Esophagus squamous epithelium (tissue), 5 donors: ENCODE data around the gene VWA8. TPM values are rescaled to one million over a fixed set of nuclear protein-coding genes. Genes with fewer than 3 reads are reported as not detected.

Source experiments
- DNase-seq: peaks from one replicate; lab custom pipeline; 2025; lab: John Stamatoyannopoulos, UW
- H3K27ac ChIP-seq, 4 donors: fragments of 200-600 bp; sonication (generic); one replicate each; pipeline ENCODE4 v1.5.1; 2016 to 2019; ENCODE audit warnings: mild to moderate bottlenecking in 1 of 4
- H3K27me3 ChIP-seq, 4 donors: fragments of 200-600 bp; sonication (generic); 1 replicate in 3 of 4; 2 replicates in 1 of 4; pipeline versions ENCODE4 v1.5.1 to v1.6.0; 2017 to 2021; ENCODE audit warnings: antibody characterized with exemption in 1 of 4
- H3K36me3 ChIP-seq, 3 donors: fragments of 200-600 bp; sonication (generic); one replicate each; pipeline ENCODE4 v1.5.1; 2016 to 2019
- H3K4me1 ChIP-seq, 3 donors: fragments of 200-600 bp; sonication (generic); one replicate each; pipeline ENCODE4 v1.5.1; 2017 to 2019
- H3K4me3 ChIP-seq, 4 donors: fragments of 200-600 bp; sonication (generic); 1 replicate in 3 of 4; 2 replicates in 1 of 4; pipeline ENCODE4 v1.5.1; 2016 to 2019; ENCODE audit warnings: mild to moderate bottlenecking in 2 of 4, moderate library complexity in 1 of 4
- H3K9me3 ChIP-seq, 3 donors: fragments of 200-600 bp; sonication (generic); one replicate each; pipeline ENCODE4 v1.5.1; 2016 to 2019
- CTCF ChIP-seq, 6 experiments: fragments of 450-650 bp in 4 of 6; fragments of 200-600 bp in 2 of 6; sonication (generic) in 2 of 6; IDR thresholded peaks; one replicate each; pipeline ENCODE4 v1.5.1; 2016 to 2019; ENCODE audit warnings: antibody characterized with exemption in 6 of 6, mild to moderate bottlenecking in 4 of 6, moderate library complexity in 4 of 6
- POLR2A ChIP-seq, 4 donors: fragments of 450-650 bp; IDR thresholded peaks; one replicate each; pipeline ENCODE4 v1.6.1; 2017; ENCODE audit warnings: antibody characterized with exemption in 4 of 4, mild to moderate bottlenecking in 4 of 4, moderate library complexity in 3 of 4
- WGBS, 2 donors: methylation state at CpG; one replicate each; pipeline ENCODE4 v1.1.5; 2018; 5-methylcytosine and 5-hydroxymethylcytosine counted together
- intact Hi-C: fragments of 100-400 bp; cut with DNase I; formaldehyde crosslinking; loops from one replicate; pipeline ENCODE4 v1.15.0; 2022
- total RNA-seq, 4 donors: library from RNA; depleted of rRNA; stranded (reverse); fragments of >200 nt; gene quantifications; one replicate each; pipeline ENCODE4 v1.1.0, GENCODE V29; 2016
- donor health status: DM: yes; HTN: yes; CAD: no.

Gene VWA8
- total RNA-seq, 4 donors from 2014 or later, result 10.5 to 23.7 (median 17.3) TPM

- peaks cover 0 to 68% (median 0%) of the 10 kb centered on the region in 3 donors for H3K36me3 ChIP-seq
- WGBS, 2 donors, result 71 to 92% methylated on average over 1 of the region's 1 CpG
- no peaks in the 10 kb centered on the region for H3K27me3 ChIP-seq
- TF ChIP-seq POLR2A (IDR thresholded peaks at IDR 0.05) (no peak), CTCF (IDR thresholded peaks at IDR 0.05) (no peak)
- no peak for DNase-seq
- no peaks in the 10 kb centered on the region for H3K4me1 ChIP-seq
- no peak overlapping the region for H3K4me3 ChIP-seq
- peaks cover 0 to 4% (median 0%) of the 10 kb centered on the region in 3 donors for H3K9me3 ChIP-seq
- no peak overlapping the region for H3K27ac ChIP-seq
- intact Hi-C loops, result no loop called here
These were observed 158.0 kb downstream of the VWA8 start for GRCh38 chr13:41802684-41803444.

GRCh38 chr13:41802043-41802683 is 158.7 kb downstream of the VWA8 start:
- Histone ChIP-seq H3K4me1 (no peaks in the 10 kb centered on the region), H3K27ac (no peak overlapping the region), H3K27me3 (no peaks in the 10 kb centered on the region), H3K9me3 (peaks cover 0 to 4% (median 0%) of the 10 kb centered on the region in 3 donors), H3K36me3 (peaks cover 0 to 61% (median 0%) of the 10 kb centered on the region in 3 donors), H3K4me3 (no peak overlapping the region)
- no peak for TF ChIP-seq CTCF (IDR thresholded peaks at IDR 0.05)
- no peak for TF ChIP-seq POLR2A (IDR thresholded peaks at IDR 0.05)
- 100% methylated on average over 1 to 2 of the region's 2 CpGs for WGBS, 2 donors
- intact Hi-C loops, result no loop called here
- DNase-seq, result no peak

GRCh38 chr13:41791056-41791455 is 169.9 kb downstream of the VWA8 start:
- no peak for DNase-seq
- intact Hi-C loops, result no loop called here
- Histone ChIP-seq H3K27ac (no peak overlapping the region), H3K27me3 (no peaks in the 10 kb centered on the region), H3K4me1 (peaks cover 0 to 8% (median 0%) of the 10 kb centered on the region in 3 donors), H3K9me3 (no peaks in the 10 kb centered on the region), H3K36me3 (peaks cover 0 to 26% (median 0%) of the 10 kb centered on the region in 3 donors), H3K4me3 (no peak overlapping the region)
- TF ChIP-seq POLR2A (IDR thresholded peaks at IDR 0.05) (no peak), CTCF (IDR thresholded peaks at IDR 0.05) (no peak)

- no peak overlapping the region for H3K4me3 ChIP-seq
- no peak overlapping the region for H3K27ac ChIP-seq
- H3K4me1 ChIP-seq, result peaks cover 0 to 8% (median 0%) of the 10 kb centered on the region in 3 donors
- no peaks in the 10 kb centered on the region for H3K27me3 ChIP-seq
- intact Hi-C loops, result no loop called here
- DNase-seq, result no peak
- H3K9me3 ChIP-seq, result no peaks in the 10 kb centered on the region
- WGBS, 2 donors, result 31% methylated on average over 4 of the region's 4 CpGs
- H3K36me3 ChIP-seq, result peaks cover 0 to 20% (median 0%) of the 10 kb centered on the region in 3 donors
- TF ChIP-seq CTCF (IDR thresholded peaks at IDR 0.05), result no peak
- TF ChIP-seq POLR2A (IDR thresholded peaks at IDR 0.05), result no peak
These were observed 172.4 kb downstream of the VWA8 start for GRCh38 chr13:41788552-41788951.
